COLO829 (cell line): ENCODE results near the gene PTPN3.

ENCODE experiments used
- DNase-seq: peaks from one replicate; pipeline ENCODE4 v3.0.0; 2012; ENCODE audit warnings: low spot score

Gene PTPN3

GRCh38 chr9:109335929-109336328 is 162.2 kb downstream of the PTPN3 start:
- no peak for DNase-seq

GRCh38 chr9:109335121-109335520 is 163.0 kb downstream of the PTPN3 start:
- no peak for DNase-seq

GRCh38 chr9:109331353-109331752 is 166.8 kb downstream of the PTPN3 start:
- no peak for DNase-seq

GRCh38 chr9:109329638-109330258 is 168.4 kb downstream of the PTPN3 start:
- DNase-seq, result no peak

GRCh38 chr9:109328978-109329637 is 169.0 kb downstream of the PTPN3 start:
- DNase-seq, result no peak
